Kidney (tissue), 14 donors: ENCODE measurements around the gene WWOX. TPM values are rescaled to one million over a fixed set of nuclear protein-coding genes. Genes with fewer than 3 reads are reported as not detected.

ENCODE experiments used
- DNase-seq, 5 donors: peaks; one replicate each; pipeline ENCODE4 v3.0.0-alpha.2; 2013 to 2020
- FAIRE-seq: peaks from 2 replicates; lab custom pipeline; 2012; peaks lifted over from hg19 to GRCh38; lab: Jason Lieb, UNC
- H3K27ac ChIP-seq, 2 donors: one replicate each; pipeline ENCODE4 v1.7.0; 2013; ENCODE audit warnings: low read depth in 2 of 2, low read length in 2 of 2, inconsistent platforms in 1 of 2
- H3K27me3 ChIP-seq: one replicate; pipeline ENCODE4 v1.7.1; 2013; ENCODE audit warnings: low read length, inconsistent platforms; ENCODE audit not compliant: control insufficient read depth, insufficient read depth
- H3K36me3 ChIP-seq, 3 donors: one replicate each; pipeline versions ENCODE4 v1.7.0 to v1.7.1; 2013; ENCODE audit warnings: low read length in 3 of 3, control low read depth in 1 of 3, inconsistent platforms in 1 of 3; ENCODE audit not compliant: insufficient read depth in 3 of 3, control insufficient read depth in 2 of 3
- H3K4me1 ChIP-seq, 3 donors: one replicate each; pipeline versions ENCODE4 v1.7.0 to v1.7.1; 2013; ENCODE audit warnings: low read length in 3 of 3, inconsistent platforms in 1 of 3, low read depth in 1 of 3; ENCODE audit not compliant: control insufficient read depth in 2 of 3, insufficient read depth in 2 of 3
- H3K4me3 ChIP-seq, 3 donors: one replicate each; pipeline versions ENCODE4 v1.7.0 to v1.8.1; 2013; ENCODE audit warnings: low read length in 3 of 3, control low read depth in 1 of 3, inconsistent platforms in 1 of 3
- H3K9ac ChIP-seq, 3 donors: one replicate each; pipeline versions ENCODE4 v1.7.0 to v1.7.1; 2013; ENCODE audit warnings: low read length in 3 of 3, control low read depth in 1 of 3, inconsistent platforms in 1 of 3
- H3K9me3 ChIP-seq, 3 donors: one replicate each; pipeline versions ENCODE4 v1.7.0 to v1.7.1; 2013; ENCODE audit warnings: low read length in 3 of 3, control low read depth in 1 of 3, inconsistent platforms in 1 of 3; ENCODE audit not compliant: control insufficient read depth in 2 of 3, insufficient read depth in 1 of 3
- intact Hi-C: fragments of 100-400 bp; cut with DNase I; formaldehyde crosslinking; loops from one replicate; pipeline ENCODE4 v1.11.1; 2022
- polyA plus RNA-seq: library from polyadenylated mRNA; stranded (reverse); fragments of 350-450 nt; fragmentation: Illumina TruSeq; extraction: RNeasy Lipid Tissue Mini Kit (QIAGEN cat#74804); gene quantifications from one replicate; pipeline ENCODE4 v1.2.3, GENCODE V29; 2014; ENCODE audit warnings: low read depth, low replicate concordance; ENCODE audit not compliant: insufficient read depth
- total RNA-seq: library from RNA; stranded (reverse); fragmentation: NEBNext Ultra II Directional; extraction: Animal tissue kit (Norgen Biotek cat#: 25700); gene quantifications from one replicate; pipeline ENCODE4 v1.2.1, GENCODE V29; 2021
- TF ChIP-seq, protein P1 (sequence below): IDR thresholded peaks from 3 replicates; pipeline ENCODE4 v1.5.1; 2012; ENCODE audit warnings: mild to moderate bottlenecking, moderate library complexity, borderline replicate concordance; ENCODE audit not compliant: insufficient read depth; ENCODE audit errors: extremely low read depth
- donor health status: control.
- donor health status: control.
- donor health status: control.
- donor health status: control.
- donor health status: control.
- donor health status: DM: yes; HTN: yes; CAD: no.
- donor health status: Normal renal cell carcinoma (clear cell type).

WWOX gene
- total and polyA plus RNA-seq, 2 donors from 2014 or later = 22.5 to 30.3 TPM

DNA sequence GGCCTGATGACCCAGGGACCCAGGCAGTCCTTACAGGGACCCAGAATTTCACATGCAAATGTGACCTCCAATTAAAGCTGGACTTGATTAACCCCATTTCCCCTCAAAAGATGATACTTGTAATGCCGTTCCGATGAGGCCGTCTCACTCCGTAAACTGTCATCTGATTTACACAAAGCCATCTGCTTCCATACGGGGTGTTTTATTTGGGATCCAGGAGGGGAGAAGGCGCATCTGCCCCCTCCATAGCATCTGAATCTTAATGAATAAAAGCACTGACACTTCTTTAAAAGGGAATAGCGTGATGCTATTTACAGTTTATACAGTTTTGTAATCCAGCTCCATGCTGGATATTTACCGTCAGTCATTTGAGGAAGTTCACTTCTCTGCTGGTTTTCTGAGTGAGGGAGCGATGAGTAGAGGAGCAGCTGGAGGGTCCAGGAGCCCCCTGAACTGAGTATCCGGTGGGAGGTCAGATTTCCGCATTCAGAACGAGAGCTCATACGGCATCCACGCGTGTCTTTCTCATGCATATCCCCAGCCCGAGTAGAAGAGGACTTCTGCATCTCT is 452.7 kb downstream of the WWOX start:
- no peaks in the 10 kb centered on the region for H3K27me3 ChIP-seq
- H3K4me1 ChIP-seq = no peaks in the 10 kb centered on the region
- intact Hi-C loops = no loop called here
- no peaks in the 10 kb centered on the region for H3K9me3 ChIP-seq
- no peak overlapping the region for H3K4me3 ChIP-seq
- DNase-seq (peak in 2 of 5 donors; percentile 14 to 18), FAIRE-seq (no peak)
- TF ChIP-seq, protein P1, sequence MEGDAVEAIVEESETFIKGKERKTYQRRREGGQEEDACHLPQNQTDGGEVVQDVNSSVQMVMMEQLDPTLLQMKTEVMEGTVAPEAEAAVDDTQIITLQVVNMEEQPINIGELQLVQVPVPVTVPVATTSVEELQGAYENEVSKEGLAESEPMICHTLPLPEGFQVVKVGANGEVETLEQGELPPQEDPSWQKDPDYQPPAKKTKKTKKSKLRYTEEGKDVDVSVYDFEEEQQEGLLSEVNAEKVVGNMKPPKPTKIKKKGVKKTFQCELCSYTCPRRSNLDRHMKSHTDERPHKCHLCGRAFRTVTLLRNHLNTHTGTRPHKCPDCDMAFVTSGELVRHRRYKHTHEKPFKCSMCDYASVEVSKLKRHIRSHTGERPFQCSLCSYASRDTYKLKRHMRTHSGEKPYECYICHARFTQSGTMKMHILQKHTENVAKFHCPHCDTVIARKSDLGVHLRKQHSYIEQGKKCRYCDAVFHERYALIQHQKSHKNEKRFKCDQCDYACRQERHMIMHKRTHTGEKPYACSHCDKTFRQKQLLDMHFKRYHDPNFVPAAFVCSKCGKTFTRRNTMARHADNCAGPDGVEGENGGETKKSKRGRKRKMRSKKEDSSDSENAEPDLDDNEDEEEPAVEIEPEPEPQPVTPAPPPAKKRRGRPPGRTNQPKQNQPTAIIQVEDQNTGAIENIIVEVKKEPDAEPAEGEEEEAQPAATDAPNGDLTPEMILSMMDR = no peak
- no peaks in the 10 kb centered on the region for H3K36me3 ChIP-seq
- H3K9ac ChIP-seq = no peak overlapping the region
- no peak overlapping the region for H3K27ac ChIP-seq

DNA sequence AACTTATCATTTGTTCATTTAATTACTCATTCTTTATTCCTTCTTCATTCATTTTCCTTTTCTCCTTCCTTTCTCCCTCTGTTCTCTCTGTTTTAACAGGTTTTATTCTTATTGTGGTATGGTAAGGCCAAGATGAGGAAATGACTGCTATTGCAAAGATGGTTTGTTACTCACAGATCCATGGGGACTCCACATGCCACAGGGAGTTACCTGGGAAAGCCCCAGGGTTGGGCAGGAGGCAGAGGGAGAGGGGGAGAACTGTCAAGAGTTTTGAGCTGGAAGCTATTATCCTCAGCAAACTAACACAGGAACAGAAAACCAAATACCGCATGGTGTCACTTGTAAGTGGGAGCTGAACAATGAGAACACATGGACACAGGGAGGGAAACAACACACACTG is 453.3 kb downstream of the WWOX start:
- Histone ChIP-seq H3K27me3 (no peaks in the 10 kb centered on the region), H3K4me3 (no peak overlapping the region), H3K4me1 (no peaks in the 10 kb centered on the region), H3K9me3 (no peaks in the 10 kb centered on the region), H3K36me3 (no peaks in the 10 kb centered on the region), H3K27ac (no peak overlapping the region), H3K9ac (no peak overlapping the region)
- DNase-seq = no peak
- intact Hi-C loops = no loop called here
- no peak for FAIRE-seq
- TF ChIP-seq, protein P1 = no peak

DNA sequence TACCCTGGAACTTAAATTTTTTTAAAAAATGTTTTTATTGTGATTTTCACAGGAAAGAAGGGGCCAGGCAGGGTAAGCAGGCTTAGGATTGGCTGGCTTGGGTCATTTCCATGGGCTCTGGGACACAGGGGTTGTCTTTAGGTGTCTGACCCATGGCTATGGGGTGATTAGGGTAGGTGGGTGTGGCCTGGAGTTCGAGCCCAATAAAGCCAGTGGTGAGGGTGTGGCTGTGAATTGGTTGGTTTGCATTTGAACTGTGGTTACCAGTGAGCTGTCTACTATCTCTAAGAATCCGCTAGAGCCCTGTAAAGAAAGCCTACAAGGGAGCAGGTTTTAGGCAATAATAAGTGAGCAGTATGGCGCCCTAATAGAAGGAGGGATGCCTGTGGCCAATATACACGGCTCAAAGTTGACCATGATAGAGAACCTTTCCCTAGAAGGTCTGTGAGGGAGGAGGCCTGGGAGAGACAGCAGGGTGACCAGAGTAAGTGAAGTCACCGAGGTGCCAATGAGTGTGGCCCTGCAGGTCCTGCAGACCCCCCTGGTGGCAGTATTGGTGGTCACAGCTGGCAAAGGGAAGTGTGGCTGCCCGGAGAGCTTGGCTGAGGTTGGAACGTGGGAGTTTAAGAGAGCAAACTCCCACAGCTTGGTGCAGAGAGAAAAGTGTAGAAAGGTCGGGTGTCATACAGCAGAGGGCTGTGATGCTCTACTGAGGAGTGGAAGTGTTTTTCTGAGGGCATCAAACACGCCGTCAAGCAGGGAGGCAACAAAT is 454.0 kb downstream of the WWOX start:
- FAIRE-seq (no peak), DNase-seq (peak in 4 of 5 donors; percentile 35 to 58 (median 48))
- no peak overlapping the region for H3K27ac ChIP-seq
- intact Hi-C loops = no loop called here
- H3K36me3 ChIP-seq = no peaks in the 10 kb centered on the region
- H3K9me3 ChIP-seq = no peaks in the 10 kb centered on the region
- no peaks in the 10 kb centered on the region for H3K4me1 ChIP-seq
- H3K27me3 ChIP-seq = no peaks in the 10 kb centered on the region
- H3K9ac ChIP-seq = no peak overlapping the region
- H3K4me3 ChIP-seq = no peak overlapping the region
- TF ChIP-seq, protein P1 = no peak
